B cell (primary cell): Measurements from ENCODE around the gene BTBD8. TPM values are rescaled to one million over a fixed set of nuclear protein-coding genes. Genes with fewer than 3 reads are reported as not detected.

Source experiments
- ATAC-seq: fragments of 200-7000 bp; cut with Tn5 transposase; one replicate; pipeline ENCODE4 v1.10.0; 2021; ENCODE audit warnings: low read depth, mild to moderate bottlenecking, moderate number of reproducible peaks, moderate library complexity
- CTCF ChIA-PET: fragments of 350-600 bp; sonication (Branson Sonifier 250); formaldehyde crosslinking; loops from one replicate; lab custom pipeline; 2021; ENCODE audit warnings: antibody characterized with exemption, inconsistent platforms; lab: Charles Lee
- POLR2A ChIA-PET: fragments of 350-600 bp; sonication (Branson Sonifier 250); formaldehyde crosslinking; loops from one replicate; lab custom pipeline; 2021; ENCODE audit warnings: antibody characterized with exemption; lab: Charles Lee
- DNase-seq: peaks from one replicate; pipeline ENCODE4 v3.0.0; 2013
- H2AFZ ChIP-seq: 2 replicates; pipeline ENCODE4 v1.6.1; 2012; ENCODE audit warnings: mild to moderate bottlenecking, low read depth, low read length; ENCODE audit not compliant: insufficient read depth, poor library complexity, severe bottlenecking
- H3K27ac ChIP-seq, 2 donors: 1 replicate in 1 of 2; 2 replicates in 1 of 2; pipeline ENCODE4 v1.5.1; 2012 to 2013; ENCODE audit warnings: low read length in 2 of 2, mild to moderate bottlenecking in 2 of 2, moderate library complexity in 1 of 2
- H3K27me3 ChIP-seq, 4 experiments: fragments of 200-600 bp in 1 of 4; sonication (generic) in 1 of 4; replicated peaks in 1 of 4; 1 replicate in 2 of 4; 2 replicates in 2 of 4; pipeline versions ENCODE4 v1.6.1 to v1.7.0; 2013 to 2016; ENCODE audit warnings: low read length in 3 of 4, mild to moderate bottlenecking in 2 of 4, mixed read lengths in 1 of 4, moderate library complexity in 1 of 4; ENCODE audit not compliant: insufficient read depth in 4 of 4, control insufficient read depth in 3 of 4; ENCODE audit errors: control extremely low read depth in 1 of 4
- H3K36me3 ChIP-seq, 2 experiments: replicated peaks in 1 of 2; 1 replicate in 1 of 2; 2 replicates in 1 of 2; pipeline versions ENCODE4 v1.6.1 to v1.7.1; 2013; ENCODE audit warnings: low read length in 1 of 2; ENCODE audit not compliant: insufficient read depth in 2 of 2, control insufficient read depth in 1 of 2; ENCODE audit errors: control extremely low read depth in 1 of 2, extremely low read depth in 1 of 2
- H3K4me1 ChIP-seq, 2 donors: fragments of 200-600 bp in 1 of 2; sonication (generic) in 1 of 2; 1 replicate in 1 of 2; 2 replicates in 1 of 2; pipeline versions ENCODE4 v1.5.1 to v1.6.1; 2013 to 2017; ENCODE audit warnings: low read length in 2 of 2; ENCODE audit not compliant: control insufficient read depth in 2 of 2, insufficient read depth in 2 of 2
- H3K4me2 ChIP-seq: replicated peaks from 2 replicates; pipeline ENCODE3; 2012; ENCODE audit warnings: mild to moderate bottlenecking, low read depth, low read length; ENCODE audit not compliant: poor library complexity, severe bottlenecking
- H3K4me3 ChIP-seq, 5 experiments: fragments of 200-600 bp in 1 of 5; sonication (generic) in 1 of 5; 1 replicate in 3 of 5; 2 replicates in 2 of 5; pipeline versions ENCODE4 v1.5.1 to v1.7.0; 2011 to 2016; ENCODE audit warnings: low read length in 4 of 5, mild to moderate bottlenecking in 4 of 5, low read depth in 2 of 5, control low read depth in 1 of 5, moderate library complexity in 1 of 5; ENCODE audit not compliant: insufficient read depth in 1 of 5; ENCODE audit errors: control extremely low read depth in 1 of 5, extremely low read depth in 1 of 5
- H3K79me2 ChIP-seq: fragments of 200-600 bp; sonication (generic); one replicate; pipeline ENCODE4 v1.6.0; 2016; ENCODE audit warnings: low read length; ENCODE audit not compliant: control insufficient read depth, insufficient read depth
- H3K9ac ChIP-seq: fragments of 200-600 bp; sonication (generic); 2 replicates; pipeline ENCODE4 v1.6.1; 2017; ENCODE audit warnings: mild to moderate bottlenecking, low read length, moderate library complexity
- H3K9me3 ChIP-seq, 3 donors: one replicate each; pipeline versions ENCODE4 v1.6.1 to v1.7.1; 2013; ENCODE audit warnings: low read length in 2 of 3; ENCODE audit not compliant: control insufficient read depth in 2 of 3, insufficient read depth in 1 of 3; ENCODE audit errors: control extremely low read depth in 1 of 3
- H4K20me1 ChIP-seq: 2 replicates; pipeline ENCODE4 v1.6.0; 2012; ENCODE audit warnings: mild to moderate bottlenecking, low read length; ENCODE audit not compliant: insufficient read depth, control insufficient read depth, poor library complexity, severe bottlenecking
- H3K27ac Mint-ChIP-seq: one replicate; pipeline ENCODE4 v1.8.0; 2021; ENCODE audit warnings: mixed read lengths
- H3K27me3 Mint-ChIP-seq: one replicate; pipeline ENCODE4 v1.8.0; 2021; ENCODE audit warnings: mixed read lengths
- H3K4me1 Mint-ChIP-seq: one replicate; pipeline ENCODE4 v1.8.0; 2021; ENCODE audit warnings: mixed read lengths
- H3K4me3 Mint-ChIP-seq: one replicate; pipeline ENCODE4 v1.8.0; 2021; ENCODE audit warnings: mixed read lengths
- H3K9me3 Mint-ChIP-seq: one replicate; pipeline ENCODE4 v1.8.0; 2022; ENCODE audit warnings: mixed read lengths; ENCODE audit not compliant: insufficient read depth
- EZH2 ChIP-seq: IDR thresholded peaks from 2 replicates; pipeline ENCODE4 v1.6.1; 2012; ENCODE audit warnings: borderline replicate concordance, low read depth, mild to moderate bottlenecking, moderate library complexity, low read length; ENCODE audit not compliant: insufficient read depth, poor library complexity, severe bottlenecking
- WGBS: methylation state at CpG from one replicate; pipeline ENCODE4 v1.1.5; 2013; ENCODE audit warnings: missing lambda C conversion rate; ENCODE audit not compliant: insufficient coverage; 5-methylcytosine and 5-hydroxymethylcytosine counted together
- intact Hi-C: fragments of 100-400 bp; cut with micrococcal nuclease; formaldehyde crosslinking; loops from one replicate; pipeline ENCODE4 v1.10.0; 2022
- polyA plus RNA-seq: library from polyadenylated mRNA; depleted of rRNA; stranded (reverse); fragments of >200 nt; gene quantifications from 2 replicates; pipeline ENCODE4 v1.2.3, GENCODE V29; 2012
- total RNA-seq, 2 donors: library from RNA; stranded (reverse); fragments of 120-200 nt in 1 of 2; gene quantifications; 1 replicate in 1 of 2; 2 replicates in 1 of 2; pipeline versions ENCODE4 v1.2.3 to v1.2.4, GENCODE V29; 2013 to 2022
- TF ChIP-seq, protein P1 (sequence below): fragments of 200-600 bp; IDR thresholded peaks from one replicate; pipeline ENCODE4 v1.8.0; 2022; ENCODE audit warnings: antibody characterized with exemption, mild to moderate bottlenecking

Gene BTBD8
- total and polyA plus RNA-seq, 2 donors (not counting 1 experiment from before 2014, with no cell fraction given) = 0.46 to 1.9 TPM

DNA sequence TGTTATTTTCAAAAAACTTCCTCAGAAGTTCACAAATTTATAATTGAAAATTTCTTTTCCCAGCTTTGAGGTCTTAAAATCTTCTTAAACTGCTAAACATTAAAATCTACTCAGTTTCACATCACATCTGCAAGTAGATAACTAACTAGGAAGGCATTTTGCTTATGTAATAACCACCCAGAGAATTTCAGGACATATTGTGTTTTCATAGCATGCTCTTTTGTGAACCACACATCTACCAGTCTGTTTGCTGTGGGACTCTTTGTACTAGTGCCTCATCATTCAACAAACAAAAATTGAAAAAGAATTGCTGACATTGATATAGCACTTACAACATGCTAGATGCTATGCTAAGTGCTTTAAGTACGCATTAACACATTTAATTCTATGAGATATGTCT is 105.9 kb downstream of the BTBD8 start:
- no peaks in the 10 kb centered on the region for H3K27me3 ChIP-seq
- no peaks in the 10 kb centered on the region for H3K9me3 ChIP-seq
- peaks cover 6% of the 10 kb centered on the region for H3K27me3 Mint-ChIP-seq
- no peaks in the 10 kb centered on the region for H3K79me2 ChIP-seq
- no peak overlapping the region for H3K4me3 ChIP-seq
- intact Hi-C loops = no loop called here
- ATAC-seq = no peak
- H3K9me3 Mint-ChIP-seq = no peaks in the 10 kb centered on the region
- CTCF ChIA-PET = no interaction called here
- H3K4me3 Mint-ChIP-seq = no peak overlapping the region
- no peaks in the 10 kb centered on the region for H3K4me1 Mint-ChIP-seq
- no peak for TF ChIP-seq EZH2
- TF ChIP-seq, protein P1, sequence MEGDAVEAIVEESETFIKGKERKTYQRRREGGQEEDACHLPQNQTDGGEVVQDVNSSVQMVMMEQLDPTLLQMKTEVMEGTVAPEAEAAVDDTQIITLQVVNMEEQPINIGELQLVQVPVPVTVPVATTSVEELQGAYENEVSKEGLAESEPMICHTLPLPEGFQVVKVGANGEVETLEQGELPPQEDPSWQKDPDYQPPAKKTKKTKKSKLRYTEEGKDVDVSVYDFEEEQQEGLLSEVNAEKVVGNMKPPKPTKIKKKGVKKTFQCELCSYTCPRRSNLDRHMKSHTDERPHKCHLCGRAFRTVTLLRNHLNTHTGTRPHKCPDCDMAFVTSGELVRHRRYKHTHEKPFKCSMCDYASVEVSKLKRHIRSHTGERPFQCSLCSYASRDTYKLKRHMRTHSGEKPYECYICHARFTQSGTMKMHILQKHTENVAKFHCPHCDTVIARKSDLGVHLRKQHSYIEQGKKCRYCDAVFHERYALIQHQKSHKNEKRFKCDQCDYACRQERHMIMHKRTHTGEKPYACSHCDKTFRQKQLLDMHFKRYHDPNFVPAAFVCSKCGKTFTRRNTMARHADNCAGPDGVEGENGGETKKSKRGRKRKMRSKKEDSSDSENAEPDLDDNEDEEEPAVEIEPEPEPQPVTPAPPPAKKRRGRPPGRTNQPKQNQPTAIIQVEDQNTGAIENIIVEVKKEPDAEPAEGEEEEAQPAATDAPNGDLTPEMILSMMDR = no peak
- H2AFZ ChIP-seq = no peak overlapping the region
- no peak overlapping the region for H3K27ac ChIP-seq
- no peak overlapping the region for H3K4me2 ChIP-seq
- H3K9ac ChIP-seq = no peak overlapping the region
- H3K4me1 ChIP-seq = no peaks in the 10 kb centered on the region
- DNase-seq = no peak
- POLR2A ChIA-PET = no interaction called here
- WGBS = no CpG with 5 or more reads among the region's 1 CpG
- H3K36me3 ChIP-seq = no peaks in the 10 kb centered on the region
- no peak overlapping the region for H3K27ac Mint-ChIP-seq
- H4K20me1 ChIP-seq = no peaks in the 10 kb centered on the region

DNA sequence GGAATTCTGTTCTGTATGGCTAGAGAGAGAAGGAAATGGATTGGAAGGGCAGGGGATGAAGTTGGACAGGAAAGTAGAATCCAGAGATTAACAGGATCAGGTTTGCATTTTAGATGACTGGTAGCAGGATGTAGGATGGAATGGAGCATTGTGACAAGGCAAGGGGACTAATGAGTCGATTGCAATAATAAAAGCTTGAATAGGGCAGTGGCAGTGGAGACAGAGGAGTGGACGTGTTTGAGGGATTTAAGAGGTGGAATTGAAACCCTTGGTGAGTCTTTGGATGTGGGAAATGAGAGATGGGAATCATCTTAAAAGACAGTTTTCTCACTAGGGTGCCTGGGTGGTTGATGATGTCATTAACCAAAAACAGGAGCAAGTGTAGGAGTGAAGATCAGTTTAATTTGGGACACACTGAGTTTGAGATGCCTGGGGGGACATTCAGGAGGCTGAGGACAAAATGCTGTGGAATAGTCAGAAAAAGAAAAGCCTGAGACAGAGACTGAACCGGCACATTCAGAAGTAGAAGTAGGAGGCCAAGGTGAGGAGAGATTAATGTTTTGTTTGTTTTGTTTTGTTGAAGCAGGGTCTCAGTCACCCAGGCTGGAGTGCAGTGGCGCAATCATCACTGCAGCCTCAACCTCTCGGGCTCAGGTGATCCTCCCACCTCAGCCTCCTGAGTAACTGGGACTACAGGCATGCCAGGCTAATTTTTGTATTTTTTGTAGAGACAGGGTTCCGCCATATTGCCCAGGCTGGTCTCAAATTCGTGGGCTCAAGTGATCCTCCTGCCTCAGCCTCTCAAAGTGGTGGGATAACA is 108.5 kb downstream of the BTBD8 start:
- ATAC-seq = no peak
- no peak overlapping the region for H3K27ac ChIP-seq
- no peak overlapping the region for H2AFZ ChIP-seq
- no peak overlapping the region for H3K27ac Mint-ChIP-seq
- H3K4me3 Mint-ChIP-seq = no peak overlapping the region
- H3K4me1 ChIP-seq = no peaks in the 10 kb centered on the region
- peaks cover 6% of the 10 kb centered on the region for H3K27me3 Mint-ChIP-seq
- WGBS = 85% methylated on average over 6 of the region's 7 CpGs
- DNase-seq = no peak
- no peak overlapping the region for H3K9ac ChIP-seq
- H4K20me1 ChIP-seq = no peaks in the 10 kb centered on the region
- POLR2A ChIA-PET = no interaction called here
- H3K4me1 Mint-ChIP-seq = no peaks in the 10 kb centered on the region
- no peaks in the 10 kb centered on the region for H3K36me3 ChIP-seq
- no peak overlapping the region for H3K4me2 ChIP-seq
- no peaks in the 10 kb centered on the region for H3K27me3 ChIP-seq
- no peaks in the 10 kb centered on the region for H3K79me2 ChIP-seq
- CTCF ChIA-PET = no interaction called here
- TF ChIP-seq EZH2 = no peak
- TF ChIP-seq, protein P1 = no peak
- no peak overlapping the region for H3K4me3 ChIP-seq
- intact Hi-C loops = no loop called here
- H3K9me3 ChIP-seq = no peaks in the 10 kb centered on the region
- H3K9me3 Mint-ChIP-seq = no peaks in the 10 kb centered on the region
